Measurements from ENCODE around the gene RABGEF1. TPM values are rescaled to one million over a fixed set of nuclear protein-coding genes. Genes with fewer than 3 reads are reported as not detected.
"Not testable (repeated sequence)": the region's sequence is repeated elsewhere in the genome, so short reads cannot be mapped to it uniquely, and the experiment has no call there.

The RABGEF1 gene
- total RNA-seq, 1 donor from 2014 or later, result 41.1 TPM

DNA sequence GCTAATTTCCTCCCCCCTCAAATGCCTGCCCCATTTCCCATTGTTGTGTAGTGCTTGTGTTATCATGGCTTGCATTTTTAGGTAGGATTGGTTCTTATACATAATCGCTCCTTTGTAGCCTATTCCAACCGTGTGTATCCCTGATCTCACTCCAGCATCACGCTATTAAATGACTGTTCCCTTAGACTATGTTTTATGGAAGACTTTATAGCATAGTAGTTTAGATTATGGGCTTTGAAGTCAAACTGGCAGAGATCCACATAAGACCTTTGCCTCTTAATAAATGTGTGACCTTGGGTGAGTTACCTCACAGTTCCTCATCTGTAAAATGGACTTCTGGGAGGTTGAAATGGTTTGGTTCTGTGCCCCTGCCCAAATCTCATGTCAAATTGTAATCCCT, 5.4 kb upstream of the RABGEF1 start:
- DNase-seq (ENCODE audit: low spot score), result no peak

DNA sequence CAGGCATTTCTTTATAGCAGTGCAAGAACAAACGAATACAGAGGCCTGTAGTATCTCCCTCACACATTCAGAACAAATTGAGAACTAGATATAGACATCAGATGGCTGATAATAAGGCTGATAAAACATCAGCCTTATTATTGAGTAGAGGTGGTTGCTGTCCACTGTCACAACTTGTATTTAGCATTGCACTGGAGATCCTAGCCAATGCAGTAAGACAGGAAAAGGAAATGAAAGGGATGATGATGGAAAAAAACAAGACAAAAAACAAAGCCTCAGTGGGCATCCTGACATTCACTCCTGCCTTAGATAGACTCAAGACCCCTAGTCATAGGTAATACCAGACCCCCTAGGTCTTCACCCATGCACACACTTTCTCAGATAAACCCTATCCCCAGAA, 4.7 kb upstream of the RABGEF1 start:
- DNase-seq (ENCODE audit: low spot score), result no peak

DNA sequence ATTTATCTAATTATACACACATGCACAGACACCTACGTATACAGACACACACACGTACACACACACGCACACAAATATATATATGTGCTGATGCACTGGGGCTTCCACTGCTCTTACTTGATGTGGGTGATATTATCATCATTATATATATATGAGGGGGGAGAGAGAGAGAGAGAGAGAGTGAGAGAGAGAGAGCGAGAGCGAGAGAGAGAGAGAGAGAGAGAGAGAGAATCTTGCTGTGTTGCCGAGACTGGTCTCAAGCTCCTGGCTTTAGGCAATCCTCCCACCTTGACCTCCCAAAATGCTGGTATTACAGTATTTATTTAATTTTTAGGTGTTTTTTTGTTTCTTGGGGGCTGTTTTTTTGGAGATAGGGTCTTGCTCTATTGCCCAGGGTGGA, 3.6 kb upstream of the RABGEF1 start:
- no peak for DNase-seq (ENCODE audit: low spot score)

DNA sequence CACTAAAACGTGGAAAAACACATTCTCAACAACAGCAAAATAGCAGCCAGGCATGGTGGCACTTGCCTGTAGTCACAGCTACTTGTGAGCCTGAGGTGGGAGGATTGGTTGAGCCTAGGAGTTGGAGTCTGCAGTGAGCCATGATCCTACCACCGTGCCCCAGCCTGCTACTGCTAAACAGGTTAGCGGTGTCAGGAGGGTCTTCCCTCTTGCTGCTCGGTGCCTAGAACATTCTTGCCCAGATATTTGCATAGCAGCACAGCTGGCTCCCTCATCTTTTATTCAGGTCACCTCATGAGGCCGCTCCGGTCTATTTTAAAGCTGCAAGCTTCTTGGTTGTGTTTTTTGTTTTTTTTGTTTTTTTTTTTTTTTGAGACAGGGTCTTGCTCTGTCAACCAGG, 2.9 kb upstream of the RABGEF1 start:
- no peak for DNase-seq (ENCODE audit: low spot score)

- no peak for DNase-seq (ENCODE audit: low spot score)
Measured at GRCh38 chr7:66739477-66739876, 1.1 kb upstream of the RABGEF1 start.

DNA sequence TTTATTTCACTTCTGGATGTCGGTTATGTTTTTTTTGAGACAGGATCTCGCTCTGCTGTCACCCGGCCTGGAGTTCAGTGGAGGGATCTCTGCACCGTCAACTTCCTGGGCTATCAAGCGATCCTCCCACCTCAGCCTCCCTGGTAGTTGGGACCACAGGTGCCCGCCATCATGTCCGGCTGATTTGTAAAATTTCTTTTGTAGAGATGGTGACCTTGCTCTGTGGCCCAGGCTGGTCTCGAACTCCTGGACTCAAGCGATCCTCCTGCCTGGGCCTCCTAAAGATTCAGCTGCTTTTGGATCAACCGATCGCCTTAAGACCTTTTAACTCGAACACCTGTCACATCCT, 606 bp upstream of the RABGEF1 start:
- DNase-seq (ENCODE audit: low spot score), result peak; percentile 64

- DNase-seq (ENCODE audit: low spot score), result peak; percentile 91
Measured at GRCh38 chr7:66740980-66741709, 612 bp downstream of the RABGEF1 start.

- peak; percentile 83 for DNase-seq (ENCODE audit: low spot score)
Measured at GRCh38 chr7:66741710-66742049, 1.1 kb downstream of the RABGEF1 start.

DNA sequence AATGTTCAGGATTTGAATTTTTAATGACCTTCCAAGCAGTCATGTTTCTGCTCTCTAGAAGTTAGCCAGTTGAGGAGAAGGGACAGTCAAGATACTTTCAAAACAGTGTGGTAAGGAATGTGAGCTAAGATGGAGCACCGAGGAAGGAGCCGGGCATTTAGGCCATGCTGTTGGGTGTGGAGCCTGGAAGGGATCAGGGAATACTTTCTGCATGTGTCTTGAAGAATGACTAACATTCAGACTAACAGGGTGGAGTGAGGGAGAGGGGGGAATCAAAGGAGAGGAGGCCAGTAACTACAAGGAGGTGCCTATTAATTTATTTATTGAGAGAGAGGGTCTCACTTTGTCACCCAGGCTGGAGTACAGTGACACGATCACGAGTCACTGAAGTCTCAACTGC, 1.8 kb downstream of the RABGEF1 start:
- not testable (repeated sequence) for DNase-seq (ENCODE audit: low spot score)

DNA sequence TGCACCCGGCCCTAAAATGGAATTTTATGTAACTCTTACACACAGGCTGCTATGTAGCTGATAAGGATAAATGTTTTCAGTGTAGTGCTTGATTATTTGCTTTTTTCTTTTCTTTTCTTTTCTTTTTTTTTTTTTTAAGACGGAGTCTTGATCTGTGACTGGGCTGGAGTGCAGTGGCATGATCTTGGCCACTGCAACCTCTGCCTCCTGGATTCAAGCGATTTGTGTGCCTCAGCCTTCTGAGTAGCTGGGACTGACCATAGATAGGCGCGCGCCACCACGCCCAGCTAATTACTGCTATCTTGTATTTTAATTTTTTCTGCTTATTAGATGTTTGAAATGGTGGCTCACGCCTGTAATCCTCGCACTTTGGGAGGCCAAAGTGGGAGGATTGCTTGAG, 3.4 kb downstream of the RABGEF1 start:
- no peak for DNase-seq (ENCODE audit: low spot score)

DNA sequence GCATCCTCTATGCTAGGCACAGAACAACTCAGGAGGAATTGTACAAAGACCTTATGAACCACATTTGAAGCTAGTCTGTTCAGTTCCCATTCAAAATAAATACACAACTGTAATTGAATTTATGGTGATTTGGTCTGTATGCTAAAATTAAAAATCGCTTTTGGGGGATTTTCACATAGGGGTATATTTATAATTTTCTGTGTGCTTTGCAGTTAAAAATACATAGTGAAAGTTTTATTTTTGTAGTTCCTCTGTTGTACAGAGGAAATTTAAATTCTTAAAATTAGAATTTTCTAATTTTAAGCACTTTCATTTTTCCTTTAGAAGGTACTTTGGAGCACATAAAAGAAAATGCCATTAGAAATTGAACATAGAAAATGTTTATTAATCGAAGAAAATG, 6.9 kb downstream of the RABGEF1 start:
- no peak for DNase-seq (ENCODE audit: low spot score)

DNA sequence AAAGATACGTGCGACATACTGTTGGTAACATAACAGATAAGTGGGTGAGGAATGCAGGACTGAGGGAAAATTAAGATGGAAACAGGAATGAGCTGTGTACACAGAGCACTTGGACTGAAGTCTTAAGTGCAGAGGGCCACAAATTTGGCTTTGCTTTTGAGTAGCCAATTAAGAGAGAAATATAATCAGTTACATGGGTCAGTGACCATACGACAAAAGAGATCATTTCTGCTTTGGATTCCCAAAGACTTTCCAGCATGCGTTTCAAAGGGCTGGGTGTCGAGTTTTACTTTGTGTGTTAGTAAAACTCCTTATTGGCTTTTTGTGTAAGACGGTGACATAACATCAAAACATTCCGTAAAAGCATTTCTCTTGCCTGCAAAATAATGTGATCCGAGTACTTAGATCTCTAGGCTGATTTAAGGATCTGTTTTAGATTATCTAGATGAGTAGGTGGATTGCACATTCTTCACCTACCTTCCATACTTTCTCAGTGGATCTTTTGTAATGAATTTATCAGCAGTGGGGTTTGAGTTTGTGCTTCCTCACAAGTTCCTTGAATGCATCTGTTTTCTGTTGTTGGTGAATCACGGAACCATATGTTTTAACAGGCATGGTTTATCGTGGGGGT, 7.5 kb downstream of the RABGEF1 start:
- no peak for DNase-seq (ENCODE audit: low spot score)

DNA sequence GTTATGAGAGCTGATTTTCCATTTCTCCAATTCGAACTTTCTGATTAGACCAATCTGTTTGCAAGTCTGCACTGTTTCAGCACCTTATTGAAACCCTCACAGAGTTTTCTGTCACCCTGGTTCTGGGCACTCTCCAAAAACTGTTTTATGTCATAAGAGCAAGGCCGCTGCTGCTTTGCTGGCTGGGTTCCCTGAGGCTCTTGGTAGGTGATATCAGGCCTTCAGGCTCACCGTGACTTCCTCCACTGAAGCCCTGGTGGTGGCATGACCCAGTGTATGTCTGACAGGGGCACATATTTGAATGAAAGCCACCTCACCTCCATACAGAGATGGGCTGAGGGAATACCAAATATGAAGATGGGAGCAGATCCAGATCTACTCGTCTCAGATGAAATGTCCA, 8.3 kb downstream of the RABGEF1 start:
- DNase-seq (ENCODE audit: low spot score), result no peak

- DNase-seq (ENCODE audit: low spot score), result no peak
Measured at GRCh38 chr7:66751945-66752344, 11.4 kb downstream of the RABGEF1 start.

GRCh38 chr7:66754541-66754940, 14.0 kb downstream of the RABGEF1 start:
- no peak for DNase-seq (ENCODE audit: low spot score)

- DNase-seq (ENCODE audit: low spot score), result not testable (repeated sequence)
Measured at GRCh38 chr7:66755059-66755458, 14.5 kb downstream of the RABGEF1 start.

DNA sequence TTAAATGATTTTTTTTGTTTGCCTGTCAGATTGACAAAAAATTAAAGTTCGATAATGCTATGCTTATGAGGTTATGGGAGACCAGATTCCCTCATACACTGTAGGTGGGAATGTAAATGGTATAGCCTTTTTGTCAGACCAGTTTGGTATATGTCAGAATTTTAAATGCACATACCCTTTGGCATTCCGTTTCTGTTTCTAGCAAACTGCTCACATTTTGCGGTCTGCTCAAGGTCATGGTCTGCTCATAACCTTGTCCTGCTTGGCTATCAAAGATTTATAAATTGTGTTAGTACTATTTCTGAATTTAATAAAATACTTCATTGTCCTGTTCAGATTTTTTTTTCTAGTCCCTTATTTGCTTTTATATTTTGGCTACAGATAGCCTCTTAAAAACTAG, 15.7 kb downstream of the RABGEF1 start:
- DNase-seq (ENCODE audit: low spot score), result not testable (repeated sequence)

- DNase-seq (ENCODE audit: low spot score), result no peak
Measured at GRCh38 chr7:66756889-66757288, 16.4 kb downstream of the RABGEF1 start.

DNA sequence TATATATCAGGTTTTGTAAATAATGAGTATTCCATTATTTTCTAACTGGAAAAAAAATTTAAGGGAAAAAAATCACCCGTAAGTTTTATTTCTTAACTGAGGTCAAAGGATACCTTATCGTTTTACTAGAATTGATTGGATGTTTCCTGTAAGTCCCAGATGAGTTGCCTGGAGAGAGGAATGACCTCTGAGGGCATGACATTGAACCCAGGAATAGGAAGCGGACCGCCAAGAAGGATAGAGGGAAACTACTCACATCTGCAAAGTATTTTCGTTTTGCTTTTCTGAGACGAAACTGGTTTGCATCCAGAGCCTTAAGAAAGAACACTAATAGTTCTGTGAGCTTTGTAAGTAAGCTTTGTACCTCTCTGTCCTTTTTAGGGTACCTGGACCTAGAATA, 17.4 kb downstream of the RABGEF1 start:
- DNase-seq (ENCODE audit: low spot score), result no peak

DNA sequence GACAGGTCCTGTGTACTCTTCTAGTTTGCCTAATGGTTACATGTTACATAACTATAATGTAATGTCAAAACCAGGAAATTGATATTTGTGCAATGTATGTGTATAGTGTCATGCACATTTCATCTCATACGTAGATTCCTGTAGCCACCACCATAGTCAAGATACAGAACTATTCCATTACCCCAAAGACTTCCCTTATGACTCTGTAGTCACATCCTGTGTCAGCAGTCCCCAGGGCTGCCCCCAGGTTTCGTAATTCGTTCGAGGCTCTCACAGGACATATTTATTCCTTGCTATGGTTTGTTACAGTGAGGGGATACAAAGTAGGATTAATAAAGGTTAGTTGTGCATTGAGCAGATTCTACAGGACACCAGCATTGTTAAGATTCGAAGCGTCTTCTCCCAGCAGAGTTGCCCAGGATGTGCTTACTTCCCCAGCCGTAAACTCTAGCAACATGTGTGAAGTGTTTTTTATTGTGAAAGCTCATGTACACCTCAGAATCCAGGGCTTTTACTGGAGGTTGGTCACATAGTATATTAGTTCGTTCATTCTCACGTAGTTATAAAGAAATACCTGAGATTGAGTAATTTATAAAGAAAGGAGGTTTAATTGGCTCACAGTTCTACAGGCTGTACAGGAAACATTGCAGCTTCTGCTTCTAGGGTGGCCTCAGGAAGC, 18.6 kb downstream of the RABGEF1 start:
- no peak for DNase-seq (ENCODE audit: low spot score)

- DNase-seq (ENCODE audit: low spot score), result not testable (repeated sequence)
Measured at GRCh38 chr7:66763183-66763582, 22.6 kb downstream of the RABGEF1 start.

DNA sequence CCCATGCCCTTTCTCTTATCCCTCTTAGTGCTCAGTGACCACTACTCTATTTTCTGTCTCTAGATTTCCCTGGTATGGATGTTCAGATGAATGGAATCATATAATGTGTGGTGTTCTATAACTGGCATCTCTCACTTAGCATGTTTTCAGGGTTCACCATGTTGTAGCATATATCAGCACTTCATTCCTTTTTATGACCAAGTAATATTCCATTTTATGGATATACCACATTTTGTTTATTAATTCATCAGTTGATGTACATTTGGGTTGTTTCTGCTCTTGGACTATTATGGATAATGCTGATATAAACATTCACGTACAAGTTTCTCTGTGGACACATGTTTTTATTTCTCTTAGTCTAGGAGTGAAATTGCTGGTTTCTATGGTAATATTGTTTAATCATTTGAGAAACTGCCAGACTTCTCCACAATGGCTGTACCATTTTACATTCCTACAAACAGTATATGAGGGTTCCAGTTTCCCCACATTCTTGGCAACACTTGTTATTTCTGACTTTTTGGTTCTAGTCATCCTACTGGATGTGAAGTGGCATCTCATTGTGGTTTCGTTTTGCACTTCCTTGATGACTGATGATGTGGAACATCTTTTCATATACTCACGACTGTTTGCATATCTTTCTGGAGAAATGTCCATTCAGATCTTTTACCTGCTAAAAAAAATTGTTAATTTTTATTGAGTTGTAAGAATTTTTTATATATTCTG, 23.3 kb downstream of the RABGEF1 start:
- DNase-seq (ENCODE audit: low spot score), result not testable (repeated sequence)

Data from mesenteric fat pad (tissue), 1 donor.